IMR-90 (cell line): ENCODE results near the gene FERMT2. TPM values are rescaled to one million over a fixed set of nuclear protein-coding genes. Genes with fewer than 3 reads are reported as not detected.

Experiments used
- ATAC-seq: fragments of 200-7000 bp; cut with Tn5 transposase; 2 replicates; pipeline ENCODE4 v1.9.1; 2020; ENCODE audit warnings: low read depth, mild to moderate bottlenecking, moderate library complexity
- BruUV-seq: library from RNA; stranded (reverse); fragments of 400-500 nt; replicated peaks from 2 replicates; lab custom pipeline; 2021; lab: Mats Ljungman, UMichigan
- CTCF ChIA-PET: fragments of 300-600 bp; formaldehyde crosslinking; extraction: SDS; loops from one replicate; lab custom pipeline; 2021; ENCODE audit warnings: antibody characterized with exemption; lab: Yijun Ruan, JAX
- POLR2A ChIA-PET: fragments of 300-600 bp; sonication (Branson Sonifier 250); formaldehyde crosslinking; loops from one replicate; lab custom pipeline; 2022; ENCODE audit warnings: antibody characterized with exemption; ENCODE audit not compliant: unreplicated experiment; lab: Charles Lee
- DNase-seq: peaks from one replicate; pipeline ENCODE4 v3.0.0; 2013
- H2AFZ ChIP-seq: replicated peaks from 2 replicates; pipeline ENCODE3; 2013; ENCODE audit warnings: low read length, mild to moderate bottlenecking; ENCODE audit not compliant: poor library complexity
- H2AK5ac ChIP-seq: 2 replicates; pipeline ENCODE4 v1.6.1; 2013; ENCODE audit warnings: low read depth, low read length, inconsistent platforms
- H2AK9ac ChIP-seq: replicated peaks from 2 replicates; pipeline ENCODE3; 2013; ENCODE audit warnings: mild to moderate bottlenecking, low read depth, low read length, moderate library complexity; ENCODE audit not compliant: poor library complexity
- H2BK120ac ChIP-seq: 2 replicates; pipeline ENCODE4 v1.6.1; 2013; ENCODE audit warnings: low read depth, low read length, inconsistent platforms
- H2BK15ac ChIP-seq: 3 replicates; pipeline ENCODE4 v1.6.1; 2013; ENCODE audit warnings: low read depth, low read length, inconsistent platforms
- H2BK20ac ChIP-seq: 2 replicates; pipeline ENCODE4 v1.6.1; 2013; ENCODE audit warnings: low read depth, mild to moderate bottlenecking, inconsistent platforms, low read length, moderate library complexity
- H2BK5ac ChIP-seq: 2 replicates; pipeline ENCODE4 v1.6.1; 2013; ENCODE audit warnings: mild to moderate bottlenecking, low read depth, low read length, inconsistent platforms; ENCODE audit not compliant: poor library complexity, severe bottlenecking
- H3K14ac ChIP-seq: replicated peaks from 2 replicates; pipeline ENCODE4 v1.6.1; 2013; ENCODE audit warnings: low read depth, low read length, inconsistent platforms
- H3K18ac ChIP-seq: 2 replicates; pipeline ENCODE4 v1.6.1; 2013; ENCODE audit warnings: low read depth, low read length, control low read depth
- H3K23ac ChIP-seq: 2 replicates; pipeline ENCODE4 v1.6.1; 2013; ENCODE audit warnings: low read depth, low read length, inconsistent platforms
- H3K27ac ChIP-seq: 2 replicates; pipeline ENCODE4 v1.5.1; 2013; ENCODE audit warnings: mild to moderate bottlenecking, control low read depth, low read length; ENCODE audit not compliant: insufficient read depth
- H3K27me3 ChIP-seq: 2 replicates; pipeline ENCODE4 v1.6.1; 2013; ENCODE audit warnings: low read length; ENCODE audit not compliant: control insufficient read depth, insufficient read depth
- H3K36me3 ChIP-seq: 2 replicates; pipeline ENCODE4 v1.6.1; 2013; ENCODE audit warnings: low read length, mixed read lengths; ENCODE audit not compliant: control insufficient read depth, insufficient read depth
- H3K4ac ChIP-seq: 2 replicates; pipeline ENCODE4 v1.6.1; 2013; ENCODE audit warnings: low read depth, low read length, inconsistent platforms
- H3K4me1 ChIP-seq: 2 replicates; pipeline ENCODE4 v1.6.1; 2013; ENCODE audit warnings: low read length, mixed read lengths; ENCODE audit not compliant: control insufficient read depth, insufficient read depth
- H3K4me2 ChIP-seq: 2 replicates; pipeline ENCODE4 v1.6.1; 2013; ENCODE audit warnings: low read depth, mild to moderate bottlenecking, control low read depth, low read length, moderate library complexity
- H3K4me3 ChIP-seq: 2 replicates; pipeline ENCODE4 v1.5.1; 2013; ENCODE audit warnings: low read depth, mild to moderate bottlenecking, control low read depth, low read length, moderate library complexity; ENCODE audit not compliant: insufficient read depth
- H3K56ac ChIP-seq: 2 replicates; pipeline ENCODE4 v1.6.1; 2013; ENCODE audit warnings: low read length, inconsistent platforms; ENCODE audit not compliant: insufficient read depth; ENCODE audit errors: extremely low read depth
- H3K79me1 ChIP-seq, 2 experiments: 2 replicates each; pipeline ENCODE4 v1.6.1; 2013; ENCODE audit warnings: low read length in 2 of 2, inconsistent platforms in 1 of 2, low read depth in 1 of 2
- H3K9ac ChIP-seq: 2 replicates; pipeline ENCODE4 v1.6.1; 2013; ENCODE audit warnings: low read depth, low read length, control low read depth
- H3K9me1 ChIP-seq: 2 replicates; pipeline ENCODE4 v1.6.1; 2013; ENCODE audit warnings: low read length, inconsistent platforms; ENCODE audit not compliant: insufficient read depth
- H3K9me3 ChIP-seq: 2 replicates; pipeline ENCODE4 v1.6.1; 2013; ENCODE audit warnings: low read length; ENCODE audit not compliant: control insufficient read depth, insufficient read depth
- H4K20me1 ChIP-seq: 2 replicates; pipeline ENCODE4 v1.6.1; 2013; ENCODE audit warnings: low read length, inconsistent platforms; ENCODE audit not compliant: insufficient read depth
- H4K5ac ChIP-seq: 2 replicates; pipeline ENCODE4 v1.6.1; 2013; ENCODE audit warnings: mild to moderate bottlenecking, low read depth, low read length, control low read depth
- H4K8ac ChIP-seq, 2 experiments: 2 replicates each; pipeline ENCODE4 v1.6.1; 2013; ENCODE audit warnings: low read depth in 2 of 2, low read length in 2 of 2, control low read depth in 1 of 2, inconsistent platforms in 1 of 2
- H4K91ac ChIP-seq: 2 replicates; pipeline ENCODE4 v1.6.1; 2013; ENCODE audit warnings: low read depth, low read length, inconsistent platforms; ENCODE audit not compliant: insufficient read depth
- BHLHE40 ChIP-seq: fragments of 150-350 bp; IDR thresholded peaks from 2 replicates; pipeline ENCODE4 v1.6.1; 2016; ENCODE audit warnings: mild to moderate bottlenecking, low read depth, low read length
- CHD1 ChIP-seq: IDR thresholded peaks from 2 replicates; pipeline ENCODE4 v1.6.1; 2012; ENCODE audit warnings: low read depth, low read length, improper control_type of control experiment
- MAFK ChIP-seq: IDR thresholded peaks from 2 replicates; pipeline ENCODE4 v1.6.1; 2012; ENCODE audit warnings: low read depth, low read length, improper control_type of control experiment
- MXI1 ChIP-seq: IDR thresholded peaks from 2 replicates; pipeline ENCODE4 v1.6.1; 2012; ENCODE audit warnings: low read depth, mild to moderate bottlenecking, low read length, moderate library complexity, borderline replicate concordance
- NFE2L2 ChIP-seq: fragments of 150-350 bp; IDR thresholded peaks from 2 replicates; pipeline ENCODE4 v1.6.1; 2016; ENCODE audit warnings: low read depth, mild to moderate bottlenecking, low read length
- POLR2A ChIP-seq: IDR thresholded peaks from 2 replicates; pipeline ENCODE4 v1.6.1; 2012; ENCODE audit warnings: mild to moderate bottlenecking, low read depth, low read length
- RCOR1 ChIP-seq: IDR thresholded peaks from 2 replicates; pipeline ENCODE4 v1.6.1; 2012; ENCODE audit warnings: mild to moderate bottlenecking, low read length, improper control_type of control experiment; ENCODE audit not compliant: insufficient replicate concordance
- RFX5 ChIP-seq: IDR thresholded peaks from 2 replicates; pipeline ENCODE4 v1.8.0; 2012; ENCODE audit warnings: low read depth, mild to moderate bottlenecking, low read length, moderate library complexity
- SMC3 ChIP-seq: fragments of 150-350 bp; IDR thresholded peaks from 2 replicates; pipeline ENCODE4 v1.6.1; 2016; ENCODE audit warnings: low read depth, mild to moderate bottlenecking, antibody characterized with exemption, low read length, moderate library complexity
- WGBS, 2 experiments: methylation state at CpG; one replicate each; pipeline versions ENCODE4 v1.1.5 to v1.1.7; 2013; ENCODE audit warnings: missing lambda C conversion rate in 2 of 2; ENCODE audit not compliant: insufficient read length in 1 of 2; ENCODE audit errors: extremely low coverage in 2 of 2; 5-methylcytosine and 5-hydroxymethylcytosine counted together
- dilution Hi-C: fragments of 300-500 bp; cut with HindIII; formaldehyde crosslinking; loops from one replicate; pipeline ENCODE4 v1.14.3; 2018; ENCODE audit warnings: low sequenced_read_pairs; ENCODE audit not compliant: unreplicated experiment
- in situ Hi-C: fragments of 300-500 bp; cut with MboI; formaldehyde crosslinking; loops from 3 replicates; pipeline ENCODE4 v1.14.3; 2019; ENCODE audit warnings: low sequenced_read_pairs, inconsistent platforms, mixed read lengths
- intact Hi-C: fragments of 100-400 bp; cut with micrococcal nuclease; formaldehyde crosslinking; loops from 2 replicates; pipeline ENCODE4 v1.10.0; 2022
- polyA plus RNA-seq, 3 experiments: library from polyadenylated mRNA; depleted of rRNA; stranded (reverse); fragments of >200 nt; gene quantifications; 2 replicates each; pipeline ENCODE4 v1.2.3, GENCODE V29; 2012; ENCODE audit warnings: low replicate concordance in 1 of 3
- total RNA-seq: library from RNA; depleted of rRNA; stranded (reverse); fragments of >200 nt; gene quantifications from 2 replicates; pipeline ENCODE4 v1.2.3, GENCODE V29; 2012
- TF ChIP-seq, protein P1 (sequence below): fragments of 150-350 bp; IDR thresholded peaks from 2 replicates; pipeline ENCODE4 v1.6.1; 2016; ENCODE audit warnings: low read depth, mild to moderate bottlenecking, low read length, moderate library complexity, borderline replicate concordance
- TF ChIP-seq, protein P2 (sequence below): conservative IDR thresholded peaks from 2 replicates; pipeline ENCODE4 v1.5.1; 2012; ENCODE audit warnings: mild to moderate bottlenecking, low read depth, low read length, improper control_type of control experiment

FERMT2 gene
- total and polyA plus RNA-seq, 2 of the 4 experiments (the other 2 are of a cell fraction): 131 to 217 TPM

DNA sequence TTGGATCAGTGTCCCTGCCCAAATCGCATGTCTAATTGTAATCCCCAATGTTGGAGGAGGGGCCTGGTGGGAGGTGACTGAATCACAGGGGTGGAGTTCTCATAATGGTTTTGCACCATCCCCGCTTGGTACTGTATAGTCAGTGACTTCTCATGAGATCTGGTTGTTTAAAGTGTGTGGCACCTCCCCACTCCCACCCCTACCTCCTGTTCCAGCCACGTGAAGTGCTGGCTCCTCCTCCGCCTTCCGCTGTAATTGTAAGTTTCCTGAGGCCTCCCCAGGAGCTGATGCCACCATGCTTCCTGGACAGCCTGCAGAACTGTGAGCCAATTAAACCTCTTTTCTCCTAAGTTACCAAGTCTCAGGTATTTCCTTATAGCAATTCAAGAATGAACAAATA, 67.2 kb downstream of the FERMT2 start:
- no peak overlapping the region for H3K9ac ChIP-seq
- H3K18ac ChIP-seq: no peak overlapping the region
- H2BK120ac ChIP-seq: no peak overlapping the region
- in situ Hi-C loops (no loop called here), dilution Hi-C loops (no loop called here), intact Hi-C loops (no loop called here)
- peaks cover 29 to 43% of the 10 kb centered on the region in 2 experiments for H3K79me1 ChIP-seq
- H3K9me3 ChIP-seq: no peaks in the 10 kb centered on the region
- ATAC-seq: no peak
- no peak overlapping the region for H3K23ac ChIP-seq
- H4K5ac ChIP-seq: no peak overlapping the region
- ChIA-PET CTCF (no interaction called here), POLR2A (no interaction called here)
- no peak overlapping the region for H4K8ac ChIP-seq
- peaks cover 15% of the 10 kb centered on the region for H4K20me1 ChIP-seq
- H3K27ac ChIP-seq: no peak overlapping the region
- no peak overlapping the region for H3K4me2 ChIP-seq
- H3K9me1 ChIP-seq: peaks cover 2% of the 10 kb centered on the region; the same call in 1 of the 2 replicates
- H2AFZ ChIP-seq: peak overlapping the region; percentile 23
- no peak overlapping the region for H3K14ac ChIP-seq
- no peak overlapping the region for H3K4ac ChIP-seq
- no CpG with 5 or more reads among the region's 5 CpGs for WGBS, 2 experiments
- H2BK20ac ChIP-seq: no peak overlapping the region
- no peaks in the 10 kb centered on the region for H3K27me3 ChIP-seq
- BruUV-seq: no TSS peak
- DNase-seq: no peak
- no peak overlapping the region for H2AK5ac ChIP-seq
- H4K91ac ChIP-seq: no peak overlapping the region
- no peak overlapping the region for H3K4me3 ChIP-seq
- no peak overlapping the region for H3K56ac ChIP-seq
- no peak overlapping the region for H2BK5ac ChIP-seq
- no peak overlapping the region for H2AK9ac ChIP-seq
- peaks cover 5% of the 10 kb centered on the region for H3K4me1 ChIP-seq
- H3K36me3 ChIP-seq: peaks cover 31% of the 10 kb centered on the region
- H2BK15ac ChIP-seq: no peak overlapping the region
- TF ChIP-seq CHD1: no peak
- TF ChIP-seq, protein P1, sequence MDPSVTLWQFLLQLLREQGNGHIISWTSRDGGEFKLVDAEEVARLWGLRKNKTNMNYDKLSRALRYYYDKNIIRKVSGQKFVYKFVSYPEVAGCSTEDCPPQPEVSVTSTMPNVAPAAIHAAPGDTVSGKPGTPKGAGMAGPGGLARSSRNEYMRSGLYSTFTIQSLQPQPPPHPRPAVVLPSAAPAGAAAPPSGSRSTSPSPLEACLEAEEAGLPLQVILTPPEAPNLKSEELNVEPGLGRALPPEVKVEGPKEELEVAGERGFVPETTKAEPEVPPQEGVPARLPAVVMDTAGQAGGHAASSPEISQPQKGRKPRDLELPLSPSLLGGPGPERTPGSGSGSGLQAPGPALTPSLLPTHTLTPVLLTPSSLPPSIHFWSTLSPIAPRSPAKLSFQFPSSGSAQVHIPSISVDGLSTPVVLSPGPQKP: no peak
- no peak for TF ChIP-seq BHLHE40
- no peak for TF ChIP-seq NFE2L2
- no peak for TF ChIP-seq RFX5
- no peak for TF ChIP-seq MXI1
- TF ChIP-seq MAFK: no peak
- no peak for TF ChIP-seq RCOR1
- TF ChIP-seq, protein P2, sequence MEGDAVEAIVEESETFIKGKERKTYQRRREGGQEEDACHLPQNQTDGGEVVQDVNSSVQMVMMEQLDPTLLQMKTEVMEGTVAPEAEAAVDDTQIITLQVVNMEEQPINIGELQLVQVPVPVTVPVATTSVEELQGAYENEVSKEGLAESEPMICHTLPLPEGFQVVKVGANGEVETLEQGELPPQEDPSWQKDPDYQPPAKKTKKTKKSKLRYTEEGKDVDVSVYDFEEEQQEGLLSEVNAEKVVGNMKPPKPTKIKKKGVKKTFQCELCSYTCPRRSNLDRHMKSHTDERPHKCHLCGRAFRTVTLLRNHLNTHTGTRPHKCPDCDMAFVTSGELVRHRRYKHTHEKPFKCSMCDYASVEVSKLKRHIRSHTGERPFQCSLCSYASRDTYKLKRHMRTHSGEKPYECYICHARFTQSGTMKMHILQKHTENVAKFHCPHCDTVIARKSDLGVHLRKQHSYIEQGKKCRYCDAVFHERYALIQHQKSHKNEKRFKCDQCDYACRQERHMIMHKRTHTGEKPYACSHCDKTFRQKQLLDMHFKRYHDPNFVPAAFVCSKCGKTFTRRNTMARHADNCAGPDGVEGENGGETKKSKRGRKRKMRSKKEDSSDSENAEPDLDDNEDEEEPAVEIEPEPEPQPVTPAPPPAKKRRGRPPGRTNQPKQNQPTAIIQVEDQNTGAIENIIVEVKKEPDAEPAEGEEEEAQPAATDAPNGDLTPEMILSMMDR: no peak
- TF ChIP-seq SMC3: no peak
- no peak for TF ChIP-seq POLR2A
